A673 (cell line): ENCODE results near the gene RPL36. TPM values are rescaled to one million over a fixed set of nuclear protein-coding genes. Genes with fewer than 3 reads are reported as not detected.

Experiments used
- BruUV-seq: library from RNA; stranded (reverse); fragments of 400-500 nt; replicated peaks from 2 replicates; lab custom pipeline; 2021; lab: Mats Ljungman, UMichigan
- CTCF ChIA-PET: fragments of 300-600 bp; sonication (Branson Sonifier 250); formaldehyde crosslinking; loops from one replicate; lab custom pipeline; 2022; ENCODE audit warnings: antibody characterized with exemption; lab: Charles Lee
- POLR2A ChIA-PET: fragments of 300-600 bp; sonication (Branson Sonifier 250); formaldehyde crosslinking; loops from one replicate; lab custom pipeline; 2022; ENCODE audit warnings: antibody characterized with exemption; ENCODE audit not compliant: low non-redundant PET; lab: Charles Lee
- DNase-seq: peaks from one replicate; pipeline ENCODE4 v3.0.0-alpha.2; 2015; ENCODE audit warnings: low spot score
- H3K27ac ChIP-seq: fragments of 200-600 bp; sonication (generic); 2 replicates; pipeline ENCODE4 v1.5.1; 2016; ENCODE audit warnings: mixed run types, low read depth, mild to moderate bottlenecking, mixed read lengths, antibody characterized with exemption, low read length; ENCODE audit not compliant: poor library complexity, severe bottlenecking
- H3K27me3 ChIP-seq: fragments of 200-600 bp; sonication (generic); replicated peaks from 2 replicates; pipeline ENCODE4 v1.6.1; 2017; ENCODE audit warnings: mixed run types, low read depth, mild to moderate bottlenecking, mixed read lengths, antibody characterized with exemption, low read length; ENCODE audit not compliant: insufficient read depth, poor library complexity
- H3K36me3 ChIP-seq: fragments of 200-600 bp; sonication (generic); 2 replicates; pipeline ENCODE4 v1.6.1; 2016; ENCODE audit warnings: mixed run types, mild to moderate bottlenecking, mixed read lengths, antibody characterized with exemption, low read length; ENCODE audit not compliant: insufficient read depth, poor library complexity, severe bottlenecking
- H3K4me1 ChIP-seq: fragments of 200-600 bp; sonication (generic); 2 replicates; pipeline ENCODE4 v1.6.1; 2017; ENCODE audit warnings: mixed run types, mild to moderate bottlenecking, mixed read lengths, antibody characterized with exemption, low read length; ENCODE audit not compliant: insufficient read depth, poor library complexity, severe bottlenecking
- H3K4me3 ChIP-seq: fragments of 200-600 bp; sonication (generic); 2 replicates; pipeline ENCODE4 v1.5.1; 2016; ENCODE audit warnings: low read depth, mixed run types, mild to moderate bottlenecking, mixed read lengths, low read length; ENCODE audit not compliant: poor library complexity, severe bottlenecking
- H3K9me3 ChIP-seq: fragments of 200-600 bp; sonication (generic); 2 replicates; pipeline ENCODE4 v1.6.1; 2016; ENCODE audit warnings: mixed run types, low read depth, mild to moderate bottlenecking, mixed read lengths, antibody characterized with exemption, low read length; ENCODE audit not compliant: poor library complexity, severe bottlenecking
- CTCF ChIP-seq: fragments of 300-800, 200-600 bp; sonication (generic); conservative IDR thresholded peaks from 2 replicates; pipeline ENCODE4 v1.5.1; 2017; ENCODE audit warnings: low read depth, mild to moderate bottlenecking, antibody characterized with exemption, low read length, moderate library complexity, mixed read lengths
- EZH2 ChIP-seq: fragments of 200-600 bp; sonication (generic); IDR thresholded peaks from 2 replicates; pipeline ENCODE4 v1.6.1; 2017; ENCODE audit warnings: borderline replicate concordance, low read depth, mild to moderate bottlenecking, mixed read lengths, antibody characterized with exemption, low read length; ENCODE audit not compliant: poor library complexity, severe bottlenecking
- intact Hi-C: fragments of 100-400 bp; cut with micrococcal nuclease; formaldehyde crosslinking; loops from one replicate; pipeline ENCODE4 v1.10.0; 2022; ENCODE audit not compliant: unreplicated experiment
- total RNA-seq: library from RNA; stranded (reverse); gene quantifications from 2 replicates; pipeline ENCODE4 v1.2.3, GENCODE V29; 2021

Gene RPL36
- total RNA-seq, 1 experiment from 2014 or later, result 992 TPM

GRCh38 chr19:5679289-5680083 lies 10.6 kb upstream of the RPL36 start:
- BruUV-seq, result no TSS peak
- H3K27me3 ChIP-seq, result no peaks in the 10 kb centered on the region
- ChIA-PET POLR2A (no interaction called here), CTCF (no interaction called here)
- peak overlapping the region; percentile 87 for H3K27ac ChIP-seq
- no peaks in the 10 kb centered on the region for H3K4me1 ChIP-seq
- H3K4me3 ChIP-seq, result peak overlapping the region; percentile 91
- H3K36me3 ChIP-seq, result no peaks in the 10 kb centered on the region
- TF ChIP-seq CTCF, result no peak
- TF ChIP-seq EZH2, result no peak
- H3K9me3 ChIP-seq, result no peaks in the 10 kb centered on the region
- DNase-seq, result no peak
- intact Hi-C loops, result no loop called here

- BruUV-seq, result TSS peak; percentile 68
- no peak for DNase-seq
- POLR2A ChIA-PET, result no interaction called here
- no peak for TF ChIP-seq CTCF
- TF ChIP-seq EZH2, result no peak
- H3K4me3 ChIP-seq, result peak overlapping the region; percentile 91
- H3K36me3 ChIP-seq, result no peaks in the 10 kb centered on the region
- H3K4me1 ChIP-seq, result no peaks in the 10 kb centered on the region
- H3K27me3 ChIP-seq, result no peaks in the 10 kb centered on the region
- intact Hi-C loops, result no loop called here
- H3K27ac ChIP-seq, result peak overlapping the region; percentile 87
- no peaks in the 10 kb centered on the region for H3K9me3 ChIP-seq
- CTCF ChIA-PET, result no interaction called here
Observed at GRCh38 chr19:5680084-5680436, 10.0 kb upstream of the RPL36 start.

GRCh38 chr19:5680437-5681368 lies 9.4 kb upstream of the RPL36 start, which contains the start of the genes HSD11B1L and MICOS13:
Gene HSD11B1L, plus strand, starts transcription at chr19:5681027. Its CDS starts 3,806 bp downstream, at chr19:5684833.
Gene MICOS13, minus strand, starts transcription at chr19:5680516. Its CDS starts 30 bp downstream, at chr19:5680486.
- ChIA-PET POLR2A (no interaction called here), CTCF (no interaction called here)
- intact Hi-C loops, result no loop called here
- Histone ChIP-seq H3K4me3 (peak within 1 kb of the TSS; percentile 91), H3K27me3 (no peaks in the 10 kb centered on the region), H3K9me3 (no peaks in the 10 kb centered on the region), H3K27ac (peak within 1 kb of the TSS; percentile 87), H3K4me1 (no peaks in the 10 kb centered on the region), H3K36me3 (no peaks in the 10 kb centered on the region)
- DNase-seq, result peak; percentile 100
- TF ChIP-seq CTCF (no peak), EZH2 (no peak)
- no TSS peak for BruUV-seq
